Stimulated activated CD4-positive, alpha-beta T cell treated with anti-CD3 and anti-CD28 coated beads, TNF-alpha, amount 100 ng/mL, for 24 hours (primary cell): ENCODE results near the gene TRERF1.

Source experiments
- DNase-seq, 3 experiments: peaks; one replicate each; pipeline ENCODE4 v3.0.0-alpha.2; 2020; ENCODE audit warnings: low read depth in 3 of 3

Gene TRERF1

DNA sequence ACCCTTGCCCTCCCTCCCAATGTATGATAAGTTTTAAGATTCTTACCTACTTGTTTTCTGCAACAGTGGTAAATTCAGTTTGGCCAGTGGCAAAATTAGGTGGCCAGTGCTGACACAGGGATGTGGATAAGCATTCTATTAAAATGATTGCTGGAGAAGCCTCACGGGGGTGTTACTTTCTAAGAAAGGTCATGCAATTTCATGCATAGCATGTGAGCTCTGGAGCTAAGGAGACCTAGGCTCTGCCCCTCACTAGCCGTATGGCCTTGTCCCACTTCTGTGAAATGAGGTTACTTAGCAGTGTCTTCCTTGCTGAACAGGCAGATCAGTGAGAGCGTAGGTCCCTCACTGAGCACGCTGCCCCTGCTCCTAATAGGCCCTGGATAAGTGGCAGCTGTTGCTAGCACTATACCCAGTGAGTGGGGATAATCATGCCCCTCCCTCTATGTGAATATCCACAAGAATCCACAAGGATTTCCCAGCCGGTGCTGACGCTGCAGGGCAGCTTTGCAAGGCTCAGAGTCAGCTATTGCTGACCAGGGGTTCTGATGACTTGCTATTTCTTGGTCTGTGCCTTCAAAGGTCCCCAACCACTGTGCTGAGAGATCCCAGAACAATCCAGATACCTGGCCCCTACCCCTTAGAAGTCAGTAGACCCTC is 147.5 kb downstream of the TRERF1 start:
- DNase-seq = no peak

DNA sequence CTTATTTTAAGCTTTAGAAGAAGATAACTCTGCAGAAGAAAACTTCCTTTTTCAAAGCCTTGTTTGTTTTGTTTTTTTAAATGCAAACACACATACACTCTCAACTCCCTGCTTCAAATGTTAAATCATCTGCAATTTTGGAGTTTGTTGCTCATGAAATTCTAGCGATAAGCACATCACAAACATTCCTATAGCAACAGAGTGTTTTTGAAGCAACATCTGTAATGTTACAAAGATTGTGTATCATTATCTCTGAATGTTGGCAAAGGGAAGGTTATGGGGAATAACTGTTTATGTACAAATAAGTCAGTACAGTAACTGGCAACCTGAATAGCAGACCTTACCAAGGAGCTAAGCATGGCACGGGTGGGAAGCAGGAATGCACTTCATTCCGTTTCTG is 149.3 kb downstream of the TRERF1 start:
- DNase-seq = no peak

- DNase-seq = no peak
These were observed 149.7 kb downstream of the TRERF1 start for GRCh38 chr6:42301986-42302385.

DNA sequence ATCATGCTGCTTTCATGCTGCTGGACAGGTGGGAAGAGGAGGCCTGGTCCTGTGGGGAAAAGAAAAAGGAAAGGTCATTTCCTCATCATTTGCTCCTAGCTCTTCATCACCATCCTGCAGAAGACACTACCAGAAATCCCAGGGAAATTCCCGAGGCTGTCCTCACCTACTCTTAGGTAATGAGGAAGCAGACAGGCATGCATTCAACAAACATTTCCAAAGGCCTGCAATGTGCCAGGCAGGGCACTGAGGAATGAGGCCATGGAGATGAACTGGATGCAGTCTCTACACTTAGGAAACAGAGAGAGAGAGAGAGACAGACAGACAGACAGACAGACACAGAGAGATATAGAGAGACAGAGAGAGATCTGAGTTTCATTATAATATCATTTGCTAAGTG is 151.0 kb downstream of the TRERF1 start:
- DNase-seq = no peak

- DNase-seq = no peak
These were observed 151.5 kb downstream of the TRERF1 start for GRCh38 chr6:42300185-42300584.

GRCh38 chr6:42297661-42298060 is 154.1 kb downstream of the TRERF1 start:
- DNase-seq = no peak

- no peak for DNase-seq
These were observed 155.1 kb downstream of the TRERF1 start for GRCh38 chr6:42296614-42297013.

DNA sequence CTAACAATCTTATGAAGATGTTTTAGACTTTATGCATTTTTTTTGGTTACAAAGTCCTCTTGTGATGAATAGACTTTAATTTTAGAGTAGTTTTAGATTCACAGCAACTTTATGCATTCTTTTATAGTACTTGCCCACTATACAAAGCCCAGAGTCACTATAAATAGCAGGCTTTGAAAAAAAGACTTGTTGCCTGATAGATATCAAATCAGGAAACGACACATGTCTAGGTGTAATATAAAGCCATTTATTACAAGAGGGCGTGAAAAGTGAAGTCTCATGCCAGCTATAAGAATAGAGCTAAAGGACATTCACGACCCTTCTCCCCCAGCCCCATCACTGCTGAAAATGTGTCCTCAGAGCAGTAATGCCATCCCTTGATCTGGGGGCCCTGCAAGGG is 156.0 kb downstream of the TRERF1 start:
- DNase-seq = no peak

DNA sequence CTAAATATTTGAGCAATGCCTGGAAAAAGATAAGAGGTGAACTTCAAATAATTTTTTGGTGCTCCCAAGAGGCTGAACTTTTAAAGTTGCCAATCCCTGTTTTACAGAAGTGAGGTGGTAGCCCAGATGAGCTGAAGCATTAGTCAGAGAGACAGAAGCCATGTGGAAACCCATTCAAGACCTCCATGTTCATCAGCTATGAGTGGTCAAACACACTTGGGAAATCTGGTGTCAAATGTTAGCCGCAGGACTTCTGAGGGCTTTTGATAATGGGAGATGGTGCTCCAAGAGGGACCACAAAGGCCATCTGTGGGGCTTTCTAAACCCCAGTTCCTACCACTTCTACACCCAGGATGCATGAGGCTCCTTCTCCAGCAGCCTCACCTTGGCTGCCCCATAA is 156.5 kb downstream of the TRERF1 start:
- no peak for DNase-seq

DNA sequence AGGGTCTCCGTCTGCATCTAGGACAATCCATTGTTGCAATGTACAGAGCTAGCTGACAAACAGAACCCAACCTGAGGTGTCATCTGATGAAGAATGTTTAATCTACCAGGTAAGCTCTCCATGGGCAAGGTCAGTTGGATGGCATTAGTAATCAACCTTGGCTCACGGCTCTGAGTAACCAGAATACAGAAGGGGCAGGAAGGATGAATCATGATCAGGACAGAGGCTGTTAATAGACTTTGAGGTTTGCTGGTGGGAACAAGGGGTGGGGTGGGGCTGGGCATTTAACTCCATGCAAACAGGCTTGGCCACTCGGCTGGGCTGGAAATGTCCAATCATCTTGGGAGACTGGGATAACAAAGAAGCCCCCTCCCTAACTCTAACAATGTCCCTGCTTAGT is 157.0 kb downstream of the TRERF1 start:
- DNase-seq = no peak

DNA sequence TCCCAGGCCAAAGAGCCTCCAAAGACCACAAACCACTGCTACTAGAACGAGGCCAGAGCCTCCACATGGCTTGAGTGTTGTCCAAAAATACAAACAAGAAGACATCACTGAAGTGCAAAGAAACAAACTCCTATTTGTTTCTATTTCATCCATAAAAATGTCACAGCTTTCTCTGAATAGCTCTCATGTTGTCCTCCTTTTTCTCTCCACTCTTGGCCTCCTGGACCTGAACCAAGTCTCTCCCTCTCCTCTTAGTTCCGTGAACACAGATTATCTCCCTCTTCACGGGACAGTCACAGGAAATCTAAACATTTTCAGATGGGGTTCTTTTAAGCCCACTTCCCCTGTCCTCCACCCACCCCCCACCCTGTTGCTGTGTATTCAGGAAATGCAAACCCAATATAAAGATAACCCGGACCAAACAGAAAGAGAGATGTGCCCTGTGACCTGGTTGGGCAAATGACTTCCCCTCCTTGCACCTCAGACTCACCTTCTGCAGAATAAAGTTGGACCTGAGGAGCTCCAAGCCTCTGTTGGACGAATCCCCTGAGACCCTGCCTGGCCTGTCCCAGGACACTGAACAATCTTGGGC is 158.2 kb downstream of the TRERF1 start:
- no peak for DNase-seq

GRCh38 chr6:42292004-42292740 is 159.6 kb downstream of the TRERF1 start:
- no peak for DNase-seq

GRCh38 chr6:42287756-42288155 is 164.0 kb downstream of the TRERF1 start:
- no peak for DNase-seq

DNA sequence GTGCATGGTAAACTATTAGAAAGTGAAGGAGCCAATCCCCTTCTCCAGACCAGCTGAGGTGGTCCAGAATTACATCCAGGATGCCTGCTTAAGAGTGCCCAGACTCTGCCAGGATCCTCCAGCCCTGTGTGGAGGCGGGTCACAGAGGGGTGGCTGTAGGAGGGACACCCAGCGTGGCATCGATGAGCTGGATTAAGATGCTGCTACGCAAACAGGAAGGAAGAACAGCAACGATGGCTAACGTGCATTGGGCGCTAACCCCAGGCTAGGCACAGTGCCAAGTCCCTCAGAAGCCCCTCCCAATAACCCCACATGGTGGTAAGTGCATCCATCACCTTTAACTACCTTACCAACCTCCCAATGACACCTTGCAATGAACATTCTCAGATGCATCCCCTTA is 170.2 kb downstream of the TRERF1 start:
- no peak for DNase-seq

- no peak for DNase-seq
These were observed 170.7 kb downstream of the TRERF1 start for GRCh38 chr6:42280966-42281533.

DNA sequence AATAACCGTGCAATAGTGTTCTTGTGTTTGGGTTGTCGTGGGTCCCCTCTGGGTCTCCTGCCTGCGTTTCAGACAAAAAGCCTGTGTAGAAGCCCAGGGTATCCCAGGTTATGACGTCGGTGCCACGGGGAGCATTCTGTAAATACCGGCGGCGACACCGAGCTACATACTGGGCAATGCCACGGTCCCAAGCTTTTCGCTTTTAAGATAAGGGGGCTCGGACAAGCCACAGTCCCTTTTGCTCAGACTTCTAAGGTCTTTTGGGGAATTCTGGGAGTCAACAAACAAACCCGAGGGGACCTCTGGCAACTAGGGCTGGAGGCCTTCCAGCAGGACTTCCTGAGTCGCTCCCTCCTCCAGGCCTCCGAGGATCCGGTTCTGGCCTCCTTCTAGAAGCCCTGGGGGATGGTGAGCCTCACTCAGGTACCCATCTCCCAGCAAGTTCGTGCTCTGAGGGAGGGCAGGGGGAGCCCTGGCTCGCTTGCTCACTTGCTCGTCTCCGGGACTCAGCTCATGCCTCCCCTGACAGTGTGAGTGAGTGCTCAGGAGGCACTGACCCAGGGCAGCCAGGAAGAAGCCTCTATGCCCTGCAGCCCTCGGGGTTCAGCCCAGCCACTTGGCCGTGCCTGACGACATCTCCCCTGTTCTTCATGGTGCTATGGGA is 171.6 kb downstream of the TRERF1 start:
- DNase-seq = no peak

- DNase-seq = no peak
These were observed 172.5 kb downstream of the TRERF1 start for GRCh38 chr6:42279144-42279781.

DNA sequence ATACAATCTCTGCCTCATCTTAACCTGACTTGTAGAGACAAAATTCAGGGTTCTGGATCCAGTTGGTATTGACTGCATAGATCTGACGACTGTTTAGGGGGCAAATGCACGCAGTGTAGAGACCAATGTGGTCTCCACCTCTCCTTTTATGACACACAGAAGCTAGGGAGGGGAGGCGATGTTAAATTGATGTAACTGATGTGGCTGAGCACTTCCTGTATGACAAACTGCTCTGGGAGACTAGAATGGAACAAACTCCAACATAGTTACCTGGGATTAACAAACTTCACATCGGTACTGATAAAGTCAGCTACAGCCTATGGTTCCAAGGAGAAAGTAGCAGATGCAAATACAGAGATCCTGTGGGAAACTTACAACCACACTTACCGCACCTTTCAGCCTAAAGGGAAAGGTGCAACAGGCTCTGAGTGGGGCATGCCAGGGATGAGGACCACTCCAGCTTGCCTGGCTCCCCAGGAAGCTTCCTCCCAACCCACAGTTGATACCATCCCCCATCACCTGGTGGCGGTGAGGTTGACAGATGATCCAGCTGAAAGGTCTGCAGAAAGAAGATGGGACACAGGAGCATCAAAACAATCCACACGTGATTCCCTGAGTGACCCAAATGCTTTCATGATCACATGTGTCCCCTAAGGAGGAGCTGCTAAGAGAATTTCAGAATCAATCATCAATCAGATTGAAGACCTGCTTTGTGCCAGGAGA is 173.4 kb downstream of the TRERF1 start:
- no peak for DNase-seq

- no peak for DNase-seq
These were observed 175.5 kb downstream of the TRERF1 start for GRCh38 chr6:42276034-42276890.

- DNase-seq = no peak
These were observed 176.2 kb downstream of the TRERF1 start for GRCh38 chr6:42275376-42276033.
